OCI-LY3 (cell line): ENCODE results near the gene CLK4.

Experiments
- H2AFZ ChIP-seq: fragments of 200-600, 300-600 bp; shearing (Covaris generic); 2 replicates; pipeline ENCODE4 v1.6.0; 2014; ENCODE audit warnings: antibody characterized with exemption, low read depth, low read length
- H3K27ac ChIP-seq: fragments of 200-600, 300-600 bp; sonication (generic); 2 replicates; pipeline ENCODE4 v1.5.1; 2014; ENCODE audit warnings: mild to moderate bottlenecking, low read length, moderate library complexity, mixed read lengths
- H3K27me3 ChIP-seq: fragments of 200-600, 300-600 bp; sonication (generic); 2 replicates; pipeline ENCODE4 v1.6.1; 2014; ENCODE audit warnings: low read depth, low read length, mixed read lengths
- H3K36me3 ChIP-seq: fragments of 200-600, 300-600 bp; sonication (generic); replicated peaks from 2 replicates; pipeline ENCODE3; 2014; ENCODE audit warnings: low read depth, low read length, mixed read lengths
- H3K4me1 ChIP-seq: fragments of 300-600, 200-600 bp; sonication (generic); 2 replicates; pipeline ENCODE4 v1.6.1; 2014; ENCODE audit warnings: low read length, mixed read lengths
- H3K4me2 ChIP-seq: fragments of 200-600, 300-600 bp; sonication (generic); 2 replicates; pipeline ENCODE4 v1.6.1; 2014; ENCODE audit warnings: low read length, mixed read lengths
- H3K4me3 ChIP-seq: fragments of 300-600, 200-600 bp; sonication (generic); 2 replicates; pipeline ENCODE4 v1.5.1; 2014; ENCODE audit warnings: antibody characterized with exemption, mild to moderate bottlenecking, low read length, moderate library complexity
- H3K79me2 ChIP-seq: fragments of 300-600, 200-600 bp; shearing (Covaris generic); 2 replicates; pipeline ENCODE4 v1.6.1; 2014; ENCODE audit warnings: mild to moderate bottlenecking, low read length, mixed read lengths
- H3K9ac ChIP-seq: fragments of 300-600, 200-600 bp; shearing (Covaris generic); 2 replicates; pipeline ENCODE4 v1.6.0; 2014; ENCODE audit warnings: mild to moderate bottlenecking, low read length, moderate library complexity
- H3K9me3 ChIP-seq: fragments of 200-600, 300-600 bp; shearing (Covaris generic); 2 replicates; pipeline ENCODE4 v1.6.1; 2014; ENCODE audit warnings: low read length, mixed read lengths; ENCODE audit not compliant: insufficient read depth
- H4K20me1 ChIP-seq: fragments of 200-600, 300-600 bp; sonication (generic); 2 replicates; pipeline ENCODE4 v1.6.1; 2016; ENCODE audit warnings: low read length, mixed read lengths; ENCODE audit not compliant: insufficient read depth
- CTCF ChIP-seq: fragments of 200-600, 300-600 bp; sonication (generic); IDR thresholded peaks from 2 replicates; pipeline ENCODE4 v1.5.1; 2014; ENCODE audit warnings: antibody characterized with exemption, low read length, low read depth
- EZH2phosphoT487 ChIP-seq: fragments of 200-600 bp; shearing (Covaris generic); IDR thresholded peaks from 2 replicates; pipeline ENCODE4 v1.6.1; 2018; ENCODE audit warnings: antibody characterized with exemption, mixed run types, low read depth

The CLK4 gene

DNA sequence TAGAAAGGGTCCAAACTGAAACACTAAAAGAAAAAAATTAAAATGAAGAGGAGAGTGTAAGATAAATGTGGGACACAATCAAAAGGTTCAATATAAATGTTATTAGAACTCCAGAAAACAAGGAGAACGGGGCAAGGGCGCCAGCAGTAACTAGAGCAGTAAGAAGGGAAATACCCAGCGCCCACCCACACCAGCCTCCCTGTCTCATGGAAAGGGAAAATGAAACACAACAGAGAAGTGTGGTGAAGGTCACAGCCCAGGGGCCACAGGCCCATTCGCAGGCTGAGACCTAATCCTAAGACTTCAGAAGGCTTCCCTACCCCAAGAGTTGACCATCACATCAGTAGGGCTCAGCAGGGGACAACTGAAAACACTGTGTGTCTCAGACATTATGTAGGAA is 45.8 kb upstream of the CLK4 start:
- Histone ChIP-seq H3K4me1 (no peaks in the 10 kb centered on the region), H3K9ac (no peak overlapping the region), H3K36me3 (no peaks in the 10 kb centered on the region), H3K4me3 (no peak overlapping the region), H3K4me2 (no peak overlapping the region), H3K27ac (no peak overlapping the region), H2AFZ (no peak overlapping the region), H3K9me3 (no peaks in the 10 kb centered on the region), H4K20me1 (no peaks in the 10 kb centered on the region), H3K79me2 (no peaks in the 10 kb centered on the region), H3K27me3 (no peaks in the 10 kb centered on the region)
- no peak for TF ChIP-seq CTCF
- no peak for TF ChIP-seq EZH2phosphoT487

- Histone ChIP-seq H3K79me2 (no peaks in the 10 kb centered on the region), H3K4me2 (no peak overlapping the region), H3K9me3 (no peaks in the 10 kb centered on the region), H3K27me3 (no peaks in the 10 kb centered on the region), H4K20me1 (no peaks in the 10 kb centered on the region), H2AFZ (no peak overlapping the region), H3K4me3 (no peak overlapping the region), H3K4me1 (no peaks in the 10 kb centered on the region), H3K36me3 (no peaks in the 10 kb centered on the region), H3K9ac (no peak overlapping the region), H3K27ac (no peak overlapping the region)
- no peak for TF ChIP-seq CTCF
- TF ChIP-seq EZH2phosphoT487, result no peak
Measured at GRCh38 chr5:178671602-178672144, 44.8 kb upstream of the CLK4 start.

GRCh38 chr5:178670351-178670885 is 43.6 kb upstream of the CLK4 start:
- TF ChIP-seq EZH2phosphoT487, result no peak
- TF ChIP-seq CTCF, result no peak
- no peak overlapping the region for H3K4me3 ChIP-seq
- no peak overlapping the region for H3K9ac ChIP-seq
- no peak overlapping the region for H2AFZ ChIP-seq
- H3K27me3 ChIP-seq, result no peaks in the 10 kb centered on the region
- no peaks in the 10 kb centered on the region for H3K4me1 ChIP-seq
- no peak overlapping the region for H3K27ac ChIP-seq
- no peaks in the 10 kb centered on the region for H4K20me1 ChIP-seq
- H3K36me3 ChIP-seq, result no peaks in the 10 kb centered on the region
- no peaks in the 10 kb centered on the region for H3K9me3 ChIP-seq
- no peak overlapping the region for H3K4me2 ChIP-seq
- H3K79me2 ChIP-seq, result no peaks in the 10 kb centered on the region

DNA sequence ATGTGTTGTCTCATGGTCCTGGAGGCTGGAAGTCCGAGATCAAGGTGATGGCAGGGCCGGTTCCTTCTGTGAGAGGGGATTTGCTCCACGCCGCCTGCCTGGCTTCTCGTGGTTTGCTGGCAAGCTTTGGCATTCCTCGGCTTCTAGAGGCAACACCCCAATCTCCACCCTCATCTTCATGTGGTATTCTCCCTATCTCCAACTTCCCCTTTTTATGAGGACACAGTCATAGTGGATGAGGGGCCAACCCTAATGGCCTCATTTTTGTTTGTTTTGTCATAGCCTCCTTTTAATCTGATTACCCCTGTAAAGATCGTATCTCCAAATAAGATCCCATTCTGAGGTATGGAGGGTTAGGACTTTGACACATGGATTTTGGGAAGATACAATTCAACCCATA is 41.7 kb upstream of the CLK4 start:
- Histone ChIP-seq H2AFZ (no peak overlapping the region), H4K20me1 (no peaks in the 10 kb centered on the region), H3K4me2 (no peak overlapping the region), H3K36me3 (no peaks in the 10 kb centered on the region), H3K9ac (no peak overlapping the region), H3K9me3 (no peaks in the 10 kb centered on the region), H3K79me2 (no peaks in the 10 kb centered on the region), H3K4me1 (no peaks in the 10 kb centered on the region), H3K27me3 (no peaks in the 10 kb centered on the region), H3K27ac (no peak overlapping the region), H3K4me3 (no peak overlapping the region)
- no peak for TF ChIP-seq EZH2phosphoT487
